HG02943 (cell line): ENCODE measurements around the gene OR4D1.

Source experiments
- ATAC-seq: cut with Tn5 transposase; IDR thresholded peaks from one replicate; pipeline ENCODE4 v1.9.1; 2021; ENCODE audit warnings: mild to moderate bottlenecking, low read depth, moderate library complexity; ENCODE audit not compliant: unreplicated experiment

Gene OR4D1

GRCh38 chr17:58191241-58191896 lies 43.2 kb downstream of the OR4D1 start:
- no peak for ATAC-seq

- no peak for ATAC-seq
Observed at GRCh38 chr17:58192612-58193011, 44.4 kb downstream of the OR4D1 start, which contains the start of gene EPX. EPX (plus strand) TSS chr17:58192726; CDS start chr17:58192847, 121 bp downstream.

GRCh38 chr17:58193641-58194255 lies 45.6 kb downstream of the OR4D1 start:
- ATAC-seq: no peak

GRCh38 chr17:58195518-58196123 lies 47.4 kb downstream of the OR4D1 start:
- no peak for ATAC-seq

- no peak for ATAC-seq
Observed at GRCh38 chr17:58196610-58197009, 48.4 kb downstream of the OR4D1 start.

GRCh38 chr17:58200024-58200633 lies 51.9 kb downstream of the OR4D1 start:
- no peak for ATAC-seq

GRCh38 chr17:58202859-58203258 lies 54.7 kb downstream of the OR4D1 start:
- no peak for ATAC-seq

GRCh38 chr17:58204796-58205195 lies 56.6 kb downstream of the OR4D1 start:
- ATAC-seq: no peak

- no peak for ATAC-seq
Observed at GRCh38 chr17:58205936-58206335, 57.8 kb downstream of the OR4D1 start.

GRCh38 chr17:58207451-58207850 lies 59.3 kb downstream of the OR4D1 start:
- no peak for ATAC-seq

- no peak for ATAC-seq
Observed at GRCh38 chr17:58208344-58208743, 60.2 kb downstream of the OR4D1 start.
